Measurements from ENCODE around the gene GALNT10. TPM values are rescaled to one million over a fixed set of nuclear protein-coding genes. Genes with fewer than 3 reads are reported as not detected.

Gene GALNT10
- total and polyA plus RNA-seq, 10 of the 15 experiments (the other 5 are each of a cell fraction or from before 2014, with no cell fraction given) = 3.9 to 35.4 (median 15.5) TPM

- TF ChIP-seq E2F4 (IDR thresholded peaks at IDR 0.05; ENCODE audit: low read depth, low read length) (no peak), SREBF1 (IDR thresholded peaks at IDR 0.05; ENCODE audit: low read length) (no peak), CBFB (IDR thresholded peaks at IDR 0.05; ENCODE audit: low read depth) (no peak), NFXL1 (IDR thresholded peaks at IDR 0.05; ENCODE audit: borderline replicate concordance) (no peak)
- TF ChIP-seq, protein P1, sequence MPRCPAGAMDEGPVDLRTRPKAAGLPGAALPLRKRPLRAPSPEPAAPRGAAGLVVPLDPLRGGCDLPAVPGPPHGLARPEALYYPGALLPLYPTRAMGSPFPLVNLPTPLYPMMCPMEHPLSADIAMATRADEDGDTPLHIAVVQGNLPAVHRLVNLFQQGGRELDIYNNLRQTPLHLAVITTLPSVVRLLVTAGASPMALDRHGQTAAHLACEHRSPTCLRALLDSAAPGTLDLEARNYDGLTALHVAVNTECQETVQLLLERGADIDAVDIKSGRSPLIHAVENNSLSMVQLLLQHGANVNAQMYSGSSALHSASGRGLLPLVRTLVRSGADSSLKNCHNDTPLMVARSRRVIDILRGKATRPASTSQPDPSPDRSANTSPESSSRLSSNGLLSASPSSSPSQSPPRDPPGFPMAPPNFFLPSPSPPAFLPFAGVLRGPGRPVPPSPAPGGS (IDR thresholded peaks at IDR 0.05; ENCODE audit: borderline replicate concordance, insufficient read depth, low read depth, low read length, poor library complexity, severe bottlenecking) = no peak
Observed at GRCh38 chr5:154141745-154142221, 48.8 kb upstream of the GALNT10 start (continued).

GRCh38 chr5:154143211-154143641 is 47.3 kb upstream of the GALNT10 start:
- RAD21 ChIA-PET (ENCODE audit: unreplicated experiment) = no interaction called here
- FAIRE-seq (no peak), DNase-seq (ENCODE audit: low read depth, low spot score) (no peak), ATAC-seq (no peak)
- Histone ChIP-seq H3K4me3 (no peak overlapping the region), H3K4me2 (ENCODE audit: control insufficient read depth, insufficient read depth) (no peak overlapping the region), H3K79me2 (ENCODE audit: control insufficient read depth, insufficient read depth, low read length) (no peaks in the 10 kb centered on the region), H3K36me3 (ENCODE audit: control insufficient read depth in 2 of 2, insufficient read depth in 2 of 2, low read length in 1 of 2) (no peaks in the 10 kb centered on the region), H3K9ac (ENCODE audit: control insufficient read depth, insufficient read depth, low read length) (no peak overlapping the region), H3K9me3 (replicated peaks; ENCODE audit: control insufficient read depth, insufficient read depth, low read length) (no peaks in the 10 kb centered on the region), H4K20me1 (ENCODE audit: control insufficient read depth, insufficient read depth) (no peaks in the 10 kb centered on the region), H3K27ac (ENCODE audit: control insufficient read depth, insufficient read depth) (no peak overlapping the region), H3K4me1 (ENCODE audit: control insufficient read depth, insufficient read depth, low read length) (no peaks in the 10 kb centered on the region), H3K27me3 (replicated peaks in 1 of 2; ENCODE audit: control insufficient read depth in 2 of 2, insufficient read depth in 2 of 2, low read length in 1 of 2) (no peaks in the 10 kb centered on the region), H2AFZ (ENCODE audit: control insufficient read depth, low read depth, low read length) (no peak overlapping the region)
- in situ Hi-C loops (cut with MboI) (no loop called here), intact Hi-C loops (cut with micrococcal nuclease; ENCODE audit: unreplicated experiment) (no loop called here)
- no TSS peak for BruUV-seq (replicated peaks)
- POLR2A ChIA-PET = interaction anchor here (0.6 kb wide), 1 partner anchor 194 kb away, joined by 3 read pairs; no protein-coding TSS in a partner anchor
- TF ChIP-seq CHD1 (IDR thresholded peaks at IDR 0.05; ENCODE audit: low read depth, low read length) (no peak), SREBF1 (IDR thresholded peaks at IDR 0.05; ENCODE audit: low read length) (no peak), SRF (IDR thresholded peaks at IDR 0.05; ENCODE audit: low read depth in 2 of 2, low read length in 2 of 2) (no peak), SMC3 (IDR thresholded peaks at IDR 0.05; ENCODE audit: borderline replicate concordance, low read length) (no peak), RAD51 (IDR thresholded peaks at IDR 0.05) (no peak), ZBTB33 (IDR thresholded peaks at IDR 0.05) (no peak), TARDBP (IDR thresholded peaks at IDR 0.05; ENCODE audit: borderline replicate concordance) (no peak)
- CTCF ChIA-PET = no interaction called here
- WGBS (ENCODE audit: insufficient coverage, insufficient replicate concordance, low lambda C conversion rate, missing lambda C conversion rate) = 32% methylated on average over 6 of the region's 6 CpGs
- SMC1A ChIA-PET (ENCODE audit: uncharacterized antibody, unreplicated experiment) = no interaction called here
